Transverse colon (tissue), 4 donors: ENCODE measurements around the gene KIAA1328. TPM values are rescaled to one million over a fixed set of nuclear protein-coding genes. Genes with fewer than 3 reads are reported as not detected.
"Not testable (repeated sequence)": the region's sequence is repeated elsewhere in the genome, so short reads cannot be mapped to it uniquely, and the experiment has no call there.

Experiments
- DNase-seq: peaks from one replicate; pipeline ENCODE4 v3.0.0-alpha.2; 2019
- H3K27ac ChIP-seq, 4 donors: fragments of 200-600 bp; sonication (generic); 2 replicates each; pipeline ENCODE4 v1.5.1; 2016 to 2018; ENCODE audit warnings: inconsistent platforms in 4 of 4
- H3K27me3 ChIP-seq: fragments of 200-600 bp; sonication (generic); 2 replicates; pipeline ENCODE4 v1.5.1; 2017; ENCODE audit warnings: inconsistent platforms
- H3K36me3 ChIP-seq, 4 donors: fragments of 200-600 bp; sonication (generic); 2 replicates each; pipeline ENCODE4 v1.5.1; 2017 to 2019; ENCODE audit warnings: inconsistent platforms in 4 of 4
- H3K4me1 ChIP-seq, 4 donors: fragments of 200-600 bp; sonication (generic); 2 replicates each; pipeline ENCODE4 v1.5.1; 2017 to 2020; ENCODE audit warnings: inconsistent platforms in 4 of 4
- H3K4me3 ChIP-seq, 4 donors: fragments of 200-600 bp; sonication (generic); 1 replicate in 1 of 4; 2 replicates in 3 of 4; pipeline versions ENCODE4 v1.5.1 to v1.6.1; 2017 to 2019; ENCODE audit warnings: inconsistent platforms in 4 of 4
- H3K9me3 ChIP-seq, 2 donors: fragments of 200-600 bp; sonication (generic); 2 replicates each; pipeline ENCODE4 v1.5.1; 2017 to 2019; ENCODE audit warnings: inconsistent platforms in 2 of 2
- EP300 ChIP-seq: sonication (generic); formaldehyde crosslinking; IDR thresholded peaks from one replicate; pipeline ENCODE4 v1.6.1; 2017; ENCODE audit warnings: antibody characterized with exemption, low read depth
- POLR2A ChIP-seq: fragments of 450-650 bp; IDR thresholded peaks from one replicate; pipeline ENCODE4 v1.6.1; 2016; ENCODE audit warnings: antibody characterized with exemption, mild to moderate bottlenecking, moderate library complexity
- POLR2AphosphoS5 ChIP-seq, 3 donors: sonication (generic); formaldehyde crosslinking; IDR thresholded peaks; one replicate each; pipeline ENCODE4 v1.6.1; 2016; ENCODE audit warnings: antibody characterized with exemption in 3 of 3
- WGBS, 2 donors: methylation state at CpG; one replicate each; pipeline ENCODE4 v1.1.5; 2018; ENCODE audit warnings: low coverage in 1 of 2; 5-methylcytosine and 5-hydroxymethylcytosine counted together
- in situ Hi-C, 4 donors: fragments of 200-750 bp; cut with MboI; loops; one replicate each; pipeline versions ENCODE4 v1.15.0 to v1.15.1; 2017; ENCODE audit warnings: low sequenced_read_pairs in 3 of 4, low pct_ligation_motif_present in 1 of 4, low pct_unique_long_range_greater_than_20kb in 1 of 4
- intact Hi-C: fragments of 100-400 bp; cut with DNase I; formaldehyde crosslinking; loops from one replicate; pipeline ENCODE4 v1.15.1; 2023; ENCODE audit warnings: low total_unique reads
- total RNA-seq, 4 donors: library from RNA; depleted of rRNA; stranded (reverse); fragments of >200 nt; gene quantifications; one replicate each; pipeline ENCODE4 v1.1.0, GENCODE V29; 2016
- TF ChIP-seq, protein P1 (sequence below), 5 experiments: fragments of 200-600 bp in 3 of 5; fragments of 450-650 bp in 2 of 5; sonication (generic) in 3 of 5; IDR thresholded peaks; 1 replicate in 2 of 5; 2 replicates in 3 of 5; pipeline ENCODE4 v1.5.1; 2016 to 2017; ENCODE audit warnings: antibody characterized with exemption in 5 of 5, inconsistent platforms in 3 of 5, mild to moderate bottlenecking in 2 of 5, moderate library complexity in 1 of 5

Gene KIAA1328
- total RNA-seq, 4 donors from 2014 or later, result 3.6 to 14.3 (median 11.3) TPM

DNA sequence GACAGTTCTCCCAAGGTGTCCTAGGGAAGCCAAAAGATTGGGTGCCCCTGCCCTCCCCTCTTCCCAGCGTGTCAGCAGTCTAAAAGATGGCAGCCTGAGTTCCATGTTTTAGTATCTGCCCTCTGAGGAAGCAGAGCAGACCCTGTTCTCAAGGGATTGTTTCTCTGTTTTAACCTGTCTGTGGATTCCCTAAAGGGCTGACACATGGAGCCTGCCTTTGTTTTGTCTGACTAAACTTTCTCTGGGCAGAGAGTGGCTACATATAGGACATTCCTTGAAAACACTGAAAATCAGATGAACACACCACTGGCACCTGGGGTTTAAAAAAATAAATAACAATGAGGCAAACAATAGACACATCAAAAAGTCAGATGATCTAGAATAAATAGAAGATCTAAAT lies 337.6 kb downstream of the KIAA1328 start:
- Histone ChIP-seq H3K27ac (no peak overlapping the region), H3K27me3 (no peaks in the 10 kb centered on the region), H3K36me3 (no peaks in the 10 kb centered on the region), H3K9me3 (no peaks in the 10 kb centered on the region), H3K4me3 (no peak overlapping the region), H3K4me1 (peaks cover 0 to 19% (median 2%) of the 10 kb centered on the region in 4 donors)
- in situ Hi-C loops, result no loop called here
- no peak for DNase-seq
- TF ChIP-seq POLR2AphosphoS5 (IDR thresholded peaks at IDR 0.05) (no peak), POLR2A (no peak), EP300 (no peak)
- TF ChIP-seq, protein P1, sequence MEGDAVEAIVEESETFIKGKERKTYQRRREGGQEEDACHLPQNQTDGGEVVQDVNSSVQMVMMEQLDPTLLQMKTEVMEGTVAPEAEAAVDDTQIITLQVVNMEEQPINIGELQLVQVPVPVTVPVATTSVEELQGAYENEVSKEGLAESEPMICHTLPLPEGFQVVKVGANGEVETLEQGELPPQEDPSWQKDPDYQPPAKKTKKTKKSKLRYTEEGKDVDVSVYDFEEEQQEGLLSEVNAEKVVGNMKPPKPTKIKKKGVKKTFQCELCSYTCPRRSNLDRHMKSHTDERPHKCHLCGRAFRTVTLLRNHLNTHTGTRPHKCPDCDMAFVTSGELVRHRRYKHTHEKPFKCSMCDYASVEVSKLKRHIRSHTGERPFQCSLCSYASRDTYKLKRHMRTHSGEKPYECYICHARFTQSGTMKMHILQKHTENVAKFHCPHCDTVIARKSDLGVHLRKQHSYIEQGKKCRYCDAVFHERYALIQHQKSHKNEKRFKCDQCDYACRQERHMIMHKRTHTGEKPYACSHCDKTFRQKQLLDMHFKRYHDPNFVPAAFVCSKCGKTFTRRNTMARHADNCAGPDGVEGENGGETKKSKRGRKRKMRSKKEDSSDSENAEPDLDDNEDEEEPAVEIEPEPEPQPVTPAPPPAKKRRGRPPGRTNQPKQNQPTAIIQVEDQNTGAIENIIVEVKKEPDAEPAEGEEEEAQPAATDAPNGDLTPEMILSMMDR (IDR thresholded peaks at IDR 0.05), result no peak
- WGBS, 2 donors, result 86 to 100% methylated on average over 1 of the region's 1 CpG
- intact Hi-C loops, result loop anchor here (1.0 kb wide), 1 partner anchor 25 kb away; no protein-coding TSS in a partner anchor

DNA sequence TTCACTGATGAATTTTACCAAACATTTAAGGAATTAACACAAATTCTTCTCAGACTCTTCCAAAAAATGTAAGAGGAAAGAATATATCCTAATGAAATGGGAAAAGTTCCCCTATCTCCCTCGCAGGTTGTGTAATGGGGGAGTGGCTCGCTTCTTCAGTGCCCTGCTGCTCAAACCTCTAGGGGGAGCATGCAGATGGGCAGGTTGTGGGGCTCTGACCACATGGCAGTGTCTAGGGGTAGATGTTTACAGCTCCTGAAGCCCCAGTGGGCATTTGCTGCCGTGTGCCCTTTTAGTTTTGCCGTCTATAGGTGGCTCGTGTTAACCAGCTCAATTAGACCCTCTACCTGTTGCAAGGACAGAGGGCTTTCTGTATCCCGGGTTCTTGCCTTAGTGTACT lies 338.0 kb downstream of the KIAA1328 start:
- H3K4me3 ChIP-seq, DNase-seq, H3K27ac ChIP-seq, H3K9me3 ChIP-seq, in situ Hi-C loops, H3K27me3 ChIP-seq, H3K36me3 ChIP-seq: not testable (repeated sequence)
- WGBS, 2 donors, result 90% methylated on average over 6 of the region's 6 CpGs; no CpG with 5 or more reads in 1 of the 2 donors
- H3K4me1 ChIP-seq, result peaks cover 0 to 19% (median 2%) of the 10 kb centered on the region in 4 donors
- intact Hi-C loops, result loop anchor here (1.0 kb wide), 1 partner anchor 24 kb away; no protein-coding TSS in a partner anchor

DNA sequence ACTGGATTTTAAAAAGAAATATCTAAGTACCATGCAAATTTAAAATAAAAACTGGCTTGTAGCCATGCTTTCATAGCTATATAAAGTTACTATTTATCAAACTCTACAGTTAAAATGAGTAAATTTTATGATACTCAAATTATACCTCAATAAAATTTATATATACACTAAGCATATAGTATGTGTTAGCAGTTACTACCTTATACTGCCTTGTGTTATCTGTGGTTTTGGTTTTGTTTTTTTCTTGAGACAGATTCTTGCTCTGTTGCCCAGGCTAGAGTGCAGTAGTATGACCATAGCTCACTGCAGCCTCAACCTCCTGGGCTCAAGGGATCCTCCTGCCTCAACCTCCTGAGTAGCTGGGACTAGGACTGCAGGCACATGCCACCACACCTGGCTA lies 342.1 kb downstream of the KIAA1328 start:
- peaks cover 3% of the 10 kb centered on the region for H3K27me3 ChIP-seq
- no peak for DNase-seq
- H3K36me3 ChIP-seq, result no peaks in the 10 kb centered on the region
- intact Hi-C loops, result no loop called here
- H3K4me1 ChIP-seq, result peaks cover 0 to 14% (median 2%) of the 10 kb centered on the region in 4 donors
- TF ChIP-seq, protein P1 (IDR thresholded peaks at IDR 0.05), result no peak
- TF ChIP-seq POLR2AphosphoS5 (IDR thresholded peaks at IDR 0.05) (no peak), EP300 (no peak), POLR2A (no peak)
- H3K27ac ChIP-seq, result no peak overlapping the region
- H3K9me3 ChIP-seq, result no peaks in the 10 kb centered on the region
- H3K4me3 ChIP-seq, result no peak overlapping the region
- in situ Hi-C loops, result no loop called here

DNA sequence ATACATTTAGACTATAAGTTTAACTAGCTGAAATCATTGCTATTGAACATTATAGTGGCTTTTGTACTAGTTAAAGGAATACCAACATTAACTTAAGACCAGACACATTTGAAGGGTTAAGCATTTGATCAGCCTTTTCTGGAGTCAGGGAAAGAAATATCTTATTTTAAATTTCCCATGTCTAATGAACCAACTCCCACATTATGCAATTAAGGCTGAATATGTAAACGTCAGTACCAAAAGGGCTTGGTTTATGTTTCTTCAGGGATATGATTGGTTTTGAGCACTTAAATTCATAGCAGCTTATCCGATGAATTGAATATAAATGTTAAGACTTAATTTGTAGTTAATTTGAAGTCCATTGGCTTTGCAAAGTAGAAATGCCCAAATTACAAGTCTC lies 344.5 kb downstream of the KIAA1328 start:
- peaks cover 0 to 14% (median 2%) of the 10 kb centered on the region in 4 donors for H3K4me1 ChIP-seq
- TF ChIP-seq EP300 (no peak), POLR2A (no peak), POLR2AphosphoS5 (IDR thresholded peaks at IDR 0.05) (no peak)
- TF ChIP-seq, protein P1 (IDR thresholded peaks at IDR 0.05), result no peak
- no peak overlapping the region for H3K4me3 ChIP-seq
- in situ Hi-C loops, result no loop called here
- 88 to 93% methylated on average over 2 of the region's 2 CpGs for WGBS, 2 donors
- H3K27ac ChIP-seq, result no peak overlapping the region
- intact Hi-C loops, result no loop called here
- no peaks in the 10 kb centered on the region for H3K36me3 ChIP-seq
- DNase-seq, result no peak
- H3K27me3 ChIP-seq, result peaks cover 3% of the 10 kb centered on the region
- H3K9me3 ChIP-seq, result no peaks in the 10 kb centered on the region
